IMR-90 (cell line): ENCODE results near the gene PLXNA1. TPM values are rescaled to one million over a fixed set of nuclear protein-coding genes. Genes with fewer than 3 reads are reported as not detected.

Experiments used
- ATAC-seq: fragments of 200-7000 bp; cut with Tn5 transposase; 2 replicates; pipeline ENCODE4 v1.9.1; 2020; ENCODE audit warnings: low read depth, mild to moderate bottlenecking, moderate library complexity
- BruUV-seq: library from RNA; stranded (reverse); fragments of 400-500 nt; replicated peaks from 2 replicates; lab custom pipeline; 2021; lab: Mats Ljungman, UMichigan
- CTCF ChIA-PET: fragments of 300-600 bp; formaldehyde crosslinking; extraction: SDS; loops from one replicate; lab custom pipeline; 2021; ENCODE audit warnings: antibody characterized with exemption; lab: Yijun Ruan, JAX
- POLR2A ChIA-PET: fragments of 300-600 bp; sonication (Branson Sonifier 250); formaldehyde crosslinking; loops from one replicate; lab custom pipeline; 2022; ENCODE audit warnings: antibody characterized with exemption; ENCODE audit not compliant: unreplicated experiment; lab: Charles Lee
- DNase-seq: peaks from one replicate; pipeline ENCODE4 v3.0.0; 2013
- H2AFZ ChIP-seq: replicated peaks from 2 replicates; pipeline ENCODE3; 2013; ENCODE audit warnings: low read length, mild to moderate bottlenecking; ENCODE audit not compliant: poor library complexity
- H2AK5ac ChIP-seq: 2 replicates; pipeline ENCODE4 v1.6.1; 2013; ENCODE audit warnings: low read depth, low read length, inconsistent platforms
- H2AK9ac ChIP-seq: replicated peaks from 2 replicates; pipeline ENCODE3; 2013; ENCODE audit warnings: mild to moderate bottlenecking, low read depth, low read length, moderate library complexity; ENCODE audit not compliant: poor library complexity
- H2BK120ac ChIP-seq: 2 replicates; pipeline ENCODE4 v1.6.1; 2013; ENCODE audit warnings: low read depth, low read length, inconsistent platforms
- H2BK15ac ChIP-seq: 3 replicates; pipeline ENCODE4 v1.6.1; 2013; ENCODE audit warnings: low read depth, low read length, inconsistent platforms
- H2BK20ac ChIP-seq: 2 replicates; pipeline ENCODE4 v1.6.1; 2013; ENCODE audit warnings: low read depth, mild to moderate bottlenecking, inconsistent platforms, low read length, moderate library complexity
- H2BK5ac ChIP-seq: 2 replicates; pipeline ENCODE4 v1.6.1; 2013; ENCODE audit warnings: mild to moderate bottlenecking, low read depth, low read length, inconsistent platforms; ENCODE audit not compliant: poor library complexity, severe bottlenecking
- H3K14ac ChIP-seq: replicated peaks from 2 replicates; pipeline ENCODE4 v1.6.1; 2013; ENCODE audit warnings: low read depth, low read length, inconsistent platforms
- H3K18ac ChIP-seq: 2 replicates; pipeline ENCODE4 v1.6.1; 2013; ENCODE audit warnings: low read depth, low read length, control low read depth
- H3K23ac ChIP-seq: 2 replicates; pipeline ENCODE4 v1.6.1; 2013; ENCODE audit warnings: low read depth, low read length, inconsistent platforms
- H3K27ac ChIP-seq: 2 replicates; pipeline ENCODE4 v1.5.1; 2013; ENCODE audit warnings: mild to moderate bottlenecking, control low read depth, low read length; ENCODE audit not compliant: insufficient read depth
- H3K27me3 ChIP-seq: 2 replicates; pipeline ENCODE4 v1.6.1; 2013; ENCODE audit warnings: low read length; ENCODE audit not compliant: control insufficient read depth, insufficient read depth
- H3K36me3 ChIP-seq: 2 replicates; pipeline ENCODE4 v1.6.1; 2013; ENCODE audit warnings: low read length, mixed read lengths; ENCODE audit not compliant: control insufficient read depth, insufficient read depth
- H3K4ac ChIP-seq: 2 replicates; pipeline ENCODE4 v1.6.1; 2013; ENCODE audit warnings: low read depth, low read length, inconsistent platforms
- H3K4me1 ChIP-seq: 2 replicates; pipeline ENCODE4 v1.6.1; 2013; ENCODE audit warnings: low read length, mixed read lengths; ENCODE audit not compliant: control insufficient read depth, insufficient read depth
- H3K4me2 ChIP-seq: 2 replicates; pipeline ENCODE4 v1.6.1; 2013; ENCODE audit warnings: low read depth, mild to moderate bottlenecking, control low read depth, low read length, moderate library complexity
- H3K4me3 ChIP-seq: 2 replicates; pipeline ENCODE4 v1.5.1; 2013; ENCODE audit warnings: low read depth, mild to moderate bottlenecking, control low read depth, low read length, moderate library complexity; ENCODE audit not compliant: insufficient read depth
- H3K56ac ChIP-seq: 2 replicates; pipeline ENCODE4 v1.6.1; 2013; ENCODE audit warnings: low read length, inconsistent platforms; ENCODE audit not compliant: insufficient read depth; ENCODE audit errors: extremely low read depth
- H3K79me1 ChIP-seq, 2 experiments: 2 replicates each; pipeline ENCODE4 v1.6.1; 2013; ENCODE audit warnings: low read length in 2 of 2, inconsistent platforms in 1 of 2, low read depth in 1 of 2
- H3K9ac ChIP-seq: 2 replicates; pipeline ENCODE4 v1.6.1; 2013; ENCODE audit warnings: low read depth, low read length, control low read depth
- H3K9me1 ChIP-seq: 2 replicates; pipeline ENCODE4 v1.6.1; 2013; ENCODE audit warnings: low read length, inconsistent platforms; ENCODE audit not compliant: insufficient read depth
- H3K9me3 ChIP-seq: 2 replicates; pipeline ENCODE4 v1.6.1; 2013; ENCODE audit warnings: low read length; ENCODE audit not compliant: control insufficient read depth, insufficient read depth
- H4K20me1 ChIP-seq: 2 replicates; pipeline ENCODE4 v1.6.1; 2013; ENCODE audit warnings: low read length, inconsistent platforms; ENCODE audit not compliant: insufficient read depth
- H4K5ac ChIP-seq: 2 replicates; pipeline ENCODE4 v1.6.1; 2013; ENCODE audit warnings: mild to moderate bottlenecking, low read depth, low read length, control low read depth
- H4K8ac ChIP-seq, 2 experiments: 2 replicates each; pipeline ENCODE4 v1.6.1; 2013; ENCODE audit warnings: low read depth in 2 of 2, low read length in 2 of 2, control low read depth in 1 of 2, inconsistent platforms in 1 of 2
- H4K91ac ChIP-seq: 2 replicates; pipeline ENCODE4 v1.6.1; 2013; ENCODE audit warnings: low read depth, low read length, inconsistent platforms; ENCODE audit not compliant: insufficient read depth
- BHLHE40 ChIP-seq: fragments of 150-350 bp; IDR thresholded peaks from 2 replicates; pipeline ENCODE4 v1.6.1; 2016; ENCODE audit warnings: mild to moderate bottlenecking, low read depth, low read length
- CEBPB ChIP-seq: IDR thresholded peaks from 2 replicates; pipeline ENCODE4 v1.6.1; 2012; ENCODE audit warnings: low read depth, low read length, improper control_type of control experiment
- CHD1 ChIP-seq: IDR thresholded peaks from 2 replicates; pipeline ENCODE4 v1.6.1; 2012; ENCODE audit warnings: low read depth, low read length, improper control_type of control experiment
- FOS ChIP-seq: fragments of 150-350 bp; IDR thresholded peaks from 2 replicates; pipeline ENCODE4 v1.6.1; 2016; ENCODE audit warnings: low read depth, low read length
- MAFK ChIP-seq: IDR thresholded peaks from 2 replicates; pipeline ENCODE4 v1.6.1; 2012; ENCODE audit warnings: low read depth, low read length, improper control_type of control experiment
- MAZ ChIP-seq: IDR thresholded peaks from 2 replicates; pipeline ENCODE4 v1.6.1; 2012; ENCODE audit warnings: low read depth, mild to moderate bottlenecking, low read length, improper control_type of control experiment, moderate library complexity, borderline replicate concordance
- MXI1 ChIP-seq: IDR thresholded peaks from 2 replicates; pipeline ENCODE4 v1.6.1; 2012; ENCODE audit warnings: low read depth, mild to moderate bottlenecking, low read length, moderate library complexity, borderline replicate concordance
- NFE2L2 ChIP-seq: fragments of 150-350 bp; IDR thresholded peaks from 2 replicates; pipeline ENCODE4 v1.6.1; 2016; ENCODE audit warnings: low read depth, mild to moderate bottlenecking, low read length
- RAD21 ChIP-seq: IDR thresholded peaks from 2 replicates; pipeline ENCODE4 v1.6.1; 2012; ENCODE audit warnings: low read length, improper control_type of control experiment
- RCOR1 ChIP-seq: IDR thresholded peaks from 2 replicates; pipeline ENCODE4 v1.6.1; 2012; ENCODE audit warnings: mild to moderate bottlenecking, low read length, improper control_type of control experiment; ENCODE audit not compliant: insufficient replicate concordance
- RFX5 ChIP-seq: IDR thresholded peaks from 2 replicates; pipeline ENCODE4 v1.8.0; 2012; ENCODE audit warnings: low read depth, mild to moderate bottlenecking, low read length, moderate library complexity
- WGBS, 2 experiments: methylation state at CpG; one replicate each; pipeline versions ENCODE4 v1.1.5 to v1.1.7; 2013; ENCODE audit warnings: missing lambda C conversion rate in 2 of 2; ENCODE audit not compliant: insufficient read length in 1 of 2; ENCODE audit errors: extremely low coverage in 2 of 2; 5-methylcytosine and 5-hydroxymethylcytosine counted together
- dilution Hi-C: fragments of 300-500 bp; cut with HindIII; formaldehyde crosslinking; loops from one replicate; pipeline ENCODE4 v1.14.3; 2018; ENCODE audit warnings: low sequenced_read_pairs; ENCODE audit not compliant: unreplicated experiment
- in situ Hi-C: fragments of 300-500 bp; cut with MboI; formaldehyde crosslinking; loops from 3 replicates; pipeline ENCODE4 v1.14.3; 2019; ENCODE audit warnings: low sequenced_read_pairs, inconsistent platforms, mixed read lengths
- intact Hi-C: fragments of 100-400 bp; cut with micrococcal nuclease; formaldehyde crosslinking; loops from 2 replicates; pipeline ENCODE4 v1.10.0; 2022
- polyA plus RNA-seq, 3 experiments: library from polyadenylated mRNA; depleted of rRNA; stranded (reverse); fragments of >200 nt; gene quantifications; 2 replicates each; pipeline ENCODE4 v1.2.3, GENCODE V29; 2012; ENCODE audit warnings: low replicate concordance in 1 of 3
- total RNA-seq: library from RNA; depleted of rRNA; stranded (reverse); fragments of >200 nt; gene quantifications from 2 replicates; pipeline ENCODE4 v1.2.3, GENCODE V29; 2012
- TF ChIP-seq, protein P1 (sequence below): conservative IDR thresholded peaks from 2 replicates; pipeline ENCODE4 v1.5.1; 2012; ENCODE audit warnings: mild to moderate bottlenecking, low read depth, low read length, improper control_type of control experiment
- TF ChIP-seq, protein P2 (sequence below): fragments of 150-350 bp; IDR thresholded peaks from 2 replicates; pipeline ENCODE4 v1.6.1; 2017; ENCODE audit warnings: mild to moderate bottlenecking, antibody characterized with exemption, low read length, low read depth
- TF ChIP-seq, protein P3 (sequence below): fragments of 150-350 bp; IDR thresholded peaks from 2 replicates; pipeline ENCODE4 v1.6.1; 2016; ENCODE audit warnings: low read depth, mild to moderate bottlenecking, low read length, moderate library complexity, borderline replicate concordance

Gene PLXNA1
- total and polyA plus RNA-seq, 2 of the 4 experiments (the other 2 are of a cell fraction): 13.6 to 49.4 TPM

DNA sequence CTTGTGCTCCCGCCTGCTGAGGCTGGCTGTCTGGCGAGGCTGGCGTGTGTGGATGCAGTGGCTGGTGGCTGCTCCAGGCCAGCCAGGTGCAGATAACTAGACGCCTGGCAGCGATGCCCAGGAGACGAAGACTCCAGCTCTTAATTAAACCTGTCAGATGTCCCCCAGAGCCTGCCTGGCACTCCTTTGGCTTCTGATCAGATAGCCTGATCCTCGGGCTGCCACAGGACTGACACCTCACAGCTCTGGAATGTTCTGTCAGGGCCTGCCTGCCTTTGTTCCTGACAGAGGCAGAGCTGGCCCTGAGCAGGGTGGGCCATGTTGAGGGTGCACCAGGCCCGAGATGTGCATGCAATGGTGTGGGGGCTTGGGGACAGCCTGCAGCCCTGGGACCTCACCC is 36.5 kb downstream of the PLXNA1 start:
- Histone ChIP-seq H4K5ac (0 out of 2 replicates have a peak overlapping the region, but pooled peaks have one; percentile 16), H3K9me1 (peaks cover 5% of the 10 kb centered on the region), H4K20me1 (peaks cover 5% of the 10 kb centered on the region; the same call in 1 of the 2 replicates), H3K36me3 (peaks cover 80% of the 10 kb centered on the region), H3K23ac (no peak overlapping the region), H3K27ac (no peak overlapping the region; the same call in 1 of the 2 replicates), H3K4me2 (no peak overlapping the region), H2AK9ac (peak overlapping the region; percentile 89), H2BK20ac (no peak overlapping the region), H3K27me3 (no peaks in the 10 kb centered on the region), H3K14ac (no peak overlapping the region), H2AK5ac (peak overlapping the region; percentile 54; the same call in 1 of the 2 replicates), H3K18ac (no peak overlapping the region), H3K79me1 (peaks cover 0 to 17% of the 10 kb centered on the region in 2 experiments; a peak in 1 of 4 replicates), H4K91ac (peak overlapping the region; percentile 72), H4K8ac (no peak overlapping the region), H2AFZ (no peak overlapping the region), H3K9ac (no peak overlapping the region), H3K4me1 (peaks cover 12% of the 10 kb centered on the region), H3K9me3 (no peaks in the 10 kb centered on the region), H2BK120ac (peak overlapping the region; percentile 69; the same call in 1 of the 2 replicates), H3K56ac (no peak overlapping the region), H2BK5ac (peak overlapping the region; percentile 13), H3K4ac (peak overlapping the region; percentile 63), H2BK15ac (no peak overlapping the region), H3K4me3 (no peak overlapping the region)
- POLR2A ChIA-PET: no interaction called here
- CTCF ChIA-PET: no interaction called here
- in situ Hi-C loops: no loop called here
- WGBS, 2 experiments: 100% methylated on average over 1 of the region's 8 CpGs; no CpG with 5 or more reads in 1 of the 2 experiments
- peak; percentile 80 for ATAC-seq
- intact Hi-C loops: no loop called here
- dilution Hi-C loops: no loop called here
- no peak for TF ChIP-seq MAZ
- TF ChIP-seq, protein P1, sequence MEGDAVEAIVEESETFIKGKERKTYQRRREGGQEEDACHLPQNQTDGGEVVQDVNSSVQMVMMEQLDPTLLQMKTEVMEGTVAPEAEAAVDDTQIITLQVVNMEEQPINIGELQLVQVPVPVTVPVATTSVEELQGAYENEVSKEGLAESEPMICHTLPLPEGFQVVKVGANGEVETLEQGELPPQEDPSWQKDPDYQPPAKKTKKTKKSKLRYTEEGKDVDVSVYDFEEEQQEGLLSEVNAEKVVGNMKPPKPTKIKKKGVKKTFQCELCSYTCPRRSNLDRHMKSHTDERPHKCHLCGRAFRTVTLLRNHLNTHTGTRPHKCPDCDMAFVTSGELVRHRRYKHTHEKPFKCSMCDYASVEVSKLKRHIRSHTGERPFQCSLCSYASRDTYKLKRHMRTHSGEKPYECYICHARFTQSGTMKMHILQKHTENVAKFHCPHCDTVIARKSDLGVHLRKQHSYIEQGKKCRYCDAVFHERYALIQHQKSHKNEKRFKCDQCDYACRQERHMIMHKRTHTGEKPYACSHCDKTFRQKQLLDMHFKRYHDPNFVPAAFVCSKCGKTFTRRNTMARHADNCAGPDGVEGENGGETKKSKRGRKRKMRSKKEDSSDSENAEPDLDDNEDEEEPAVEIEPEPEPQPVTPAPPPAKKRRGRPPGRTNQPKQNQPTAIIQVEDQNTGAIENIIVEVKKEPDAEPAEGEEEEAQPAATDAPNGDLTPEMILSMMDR: no peak
- no peak for TF ChIP-seq RFX5
- TF ChIP-seq BHLHE40: no peak
- TF ChIP-seq, protein P2, sequence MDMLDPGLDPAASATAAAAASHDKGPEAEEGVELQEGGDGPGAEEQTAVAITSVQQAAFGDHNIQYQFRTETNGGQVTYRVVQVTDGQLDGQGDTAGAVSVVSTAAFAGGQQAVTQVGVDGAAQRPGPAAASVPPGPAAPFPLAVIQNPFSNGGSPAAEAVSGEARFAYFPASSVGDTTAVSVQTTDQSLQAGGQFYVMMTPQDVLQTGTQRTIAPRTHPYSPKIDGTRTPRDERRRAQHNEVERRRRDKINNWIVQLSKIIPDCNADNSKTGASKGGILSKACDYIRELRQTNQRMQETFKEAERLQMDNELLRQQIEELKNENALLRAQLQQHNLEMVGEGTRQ: no peak
- no peak for TF ChIP-seq RAD21
- TF ChIP-seq MXI1: no peak
- TF ChIP-seq RCOR1: no peak
- TF ChIP-seq CHD1: no peak
- TF ChIP-seq, protein P3, sequence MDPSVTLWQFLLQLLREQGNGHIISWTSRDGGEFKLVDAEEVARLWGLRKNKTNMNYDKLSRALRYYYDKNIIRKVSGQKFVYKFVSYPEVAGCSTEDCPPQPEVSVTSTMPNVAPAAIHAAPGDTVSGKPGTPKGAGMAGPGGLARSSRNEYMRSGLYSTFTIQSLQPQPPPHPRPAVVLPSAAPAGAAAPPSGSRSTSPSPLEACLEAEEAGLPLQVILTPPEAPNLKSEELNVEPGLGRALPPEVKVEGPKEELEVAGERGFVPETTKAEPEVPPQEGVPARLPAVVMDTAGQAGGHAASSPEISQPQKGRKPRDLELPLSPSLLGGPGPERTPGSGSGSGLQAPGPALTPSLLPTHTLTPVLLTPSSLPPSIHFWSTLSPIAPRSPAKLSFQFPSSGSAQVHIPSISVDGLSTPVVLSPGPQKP: no peak
- no peak for TF ChIP-seq NFE2L2
- no peak for TF ChIP-seq FOS
- no peak for TF ChIP-seq CEBPB
- no peak for TF ChIP-seq MAFK
- BruUV-seq: no TSS peak
- DNase-seq: peak; percentile 45
